NCI-H526 treated with DMSO at 0.1 percent for 48 hours (cell line): ENCODE results near the gene JMJD8.

Experiments used
- DNase-seq: peaks from one replicate; lab custom pipeline; 2025; lab: John Stamatoyannopoulos, UW

JMJD8 gene

DNA sequence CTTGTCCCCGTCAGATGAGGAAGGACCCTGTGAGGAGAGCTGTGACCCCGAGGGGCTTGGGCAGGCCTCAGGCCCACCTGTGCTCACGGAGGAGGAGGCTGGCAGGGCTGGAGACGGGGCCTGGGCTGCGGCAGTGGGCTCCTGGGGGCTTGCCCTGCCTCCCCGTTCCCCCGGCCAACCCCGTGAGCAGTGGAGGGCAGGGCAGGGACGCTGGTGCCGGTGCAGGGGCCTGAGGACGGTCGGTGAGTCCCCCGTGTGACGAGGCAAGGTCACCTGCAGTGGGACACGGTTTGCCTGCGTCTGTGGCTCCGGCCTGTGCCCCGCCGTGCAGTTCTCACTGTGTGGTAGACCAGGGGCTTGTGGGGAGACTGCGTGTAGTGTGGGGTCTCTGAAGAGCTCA is 24.5 kb downstream of the JMJD8 start:
- DNase-seq, result no peak

GRCh38 chr16:658679-659571 is 25.2 kb downstream of the JMJD8 start:
- no peak for DNase-seq

GRCh38 chr16:657487-657886 is 26.6 kb downstream of the JMJD8 start:
- DNase-seq, result no peak

- DNase-seq, result no peak
These were observed 30.1 kb downstream of the JMJD8 start for GRCh38 chr16:654034-654433.

GRCh38 chr16:652454-653305 is 31.5 kb downstream of the JMJD8 start:
- DNase-seq, result no peak

- DNase-seq, result no peak
These were observed 32.3 kb downstream of the JMJD8 start for GRCh38 chr16:651844-652243.

DNA sequence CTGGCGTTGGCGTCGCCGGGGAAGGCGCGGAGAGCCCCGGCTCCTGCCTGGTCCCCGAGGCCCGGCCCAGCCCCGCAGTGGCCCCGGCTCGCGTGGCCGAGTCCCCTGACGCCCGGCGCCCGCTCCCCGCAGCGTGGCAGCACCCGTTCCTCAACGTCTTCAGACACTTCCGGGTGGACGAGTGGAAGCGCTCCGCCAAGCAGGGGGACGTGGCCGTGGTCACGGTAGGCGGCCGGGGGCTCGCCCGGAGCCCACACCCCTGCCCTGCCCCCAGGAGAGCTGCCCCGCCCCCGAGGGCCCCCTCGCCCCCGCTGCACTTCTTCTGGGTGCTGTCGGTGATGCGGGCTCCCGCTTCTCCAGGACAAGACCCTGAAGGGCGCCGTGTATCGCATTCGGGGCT is 34.5 kb downstream of the JMJD8 start:
- DNase-seq, result no peak

- peak; percentile 56 for DNase-seq
These were observed 35.1 kb downstream of the JMJD8 start, which contains the start of gene WDR90 for GRCh38 chr16:648781-649589. Gene WDR90, plus strand, starts transcription at chr16:649365. Its CDS starts 52 bp downstream, at chr16:649417.

- DNase-seq, result peak; percentile 34
These were observed 35.9 kb downstream of the JMJD8 start for GRCh38 chr16:648071-648780.

DNA sequence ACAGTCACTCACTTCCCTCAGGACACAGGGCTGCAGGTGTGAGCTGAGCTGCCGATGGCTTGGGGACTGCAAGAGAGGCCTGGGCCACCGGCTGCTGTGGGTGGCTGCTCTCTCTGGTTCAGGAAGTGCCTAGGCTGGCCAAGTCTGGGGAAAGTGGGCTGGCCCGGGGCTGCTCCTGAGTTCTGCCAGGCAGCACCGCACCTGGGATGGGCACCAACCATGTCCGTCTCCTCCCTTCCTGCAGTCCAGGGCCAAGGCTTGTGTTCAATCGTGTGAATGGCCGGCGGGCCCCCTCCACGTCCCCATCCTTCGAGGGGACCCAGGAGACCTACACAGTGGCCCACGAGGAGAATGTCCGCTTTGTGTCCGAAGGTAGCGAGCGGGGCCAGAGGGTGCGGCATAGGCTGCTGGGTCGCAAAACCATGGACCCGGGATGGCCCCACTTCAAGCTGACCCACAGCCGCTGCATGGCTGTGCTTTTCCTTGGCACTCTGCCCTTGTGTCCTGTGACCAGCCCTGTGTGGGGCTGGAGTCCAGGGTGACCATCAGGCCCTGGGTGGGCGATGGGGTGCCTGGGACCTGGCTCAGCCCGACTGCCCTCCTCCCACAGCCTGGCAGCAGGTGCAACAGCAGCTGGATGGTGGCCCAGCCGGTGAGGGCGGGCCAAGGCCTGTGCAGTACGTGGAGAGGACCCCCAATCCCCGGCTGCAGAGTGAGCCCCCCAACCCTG is 36.8 kb downstream of the JMJD8 start:
- DNase-seq, result no peak

DNA sequence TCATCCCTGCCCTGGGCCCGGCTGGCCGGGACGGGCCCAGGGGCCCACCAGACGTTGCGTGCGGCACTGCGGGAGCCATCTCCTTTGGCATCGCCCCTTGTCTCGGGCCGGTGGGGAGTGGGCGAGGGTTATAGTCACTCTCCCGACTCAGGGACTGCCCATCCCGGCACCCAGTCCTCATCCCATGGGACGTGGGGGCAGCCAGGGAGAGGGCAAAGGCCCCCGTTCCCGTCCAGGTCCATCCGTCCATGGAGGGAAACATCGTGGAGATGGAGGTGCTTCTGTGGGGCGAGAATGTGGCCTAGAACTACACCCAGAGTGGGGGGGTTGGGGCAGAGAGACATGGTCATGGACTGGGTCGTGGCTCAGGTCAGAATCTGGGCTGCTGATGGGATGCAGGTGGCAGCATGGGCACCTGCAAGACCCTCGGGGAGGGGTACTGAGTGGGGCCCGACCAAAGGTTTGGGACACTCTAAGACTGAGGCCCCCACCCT is 37.4 kb downstream of the JMJD8 start:
- no peak for DNase-seq

DNA sequence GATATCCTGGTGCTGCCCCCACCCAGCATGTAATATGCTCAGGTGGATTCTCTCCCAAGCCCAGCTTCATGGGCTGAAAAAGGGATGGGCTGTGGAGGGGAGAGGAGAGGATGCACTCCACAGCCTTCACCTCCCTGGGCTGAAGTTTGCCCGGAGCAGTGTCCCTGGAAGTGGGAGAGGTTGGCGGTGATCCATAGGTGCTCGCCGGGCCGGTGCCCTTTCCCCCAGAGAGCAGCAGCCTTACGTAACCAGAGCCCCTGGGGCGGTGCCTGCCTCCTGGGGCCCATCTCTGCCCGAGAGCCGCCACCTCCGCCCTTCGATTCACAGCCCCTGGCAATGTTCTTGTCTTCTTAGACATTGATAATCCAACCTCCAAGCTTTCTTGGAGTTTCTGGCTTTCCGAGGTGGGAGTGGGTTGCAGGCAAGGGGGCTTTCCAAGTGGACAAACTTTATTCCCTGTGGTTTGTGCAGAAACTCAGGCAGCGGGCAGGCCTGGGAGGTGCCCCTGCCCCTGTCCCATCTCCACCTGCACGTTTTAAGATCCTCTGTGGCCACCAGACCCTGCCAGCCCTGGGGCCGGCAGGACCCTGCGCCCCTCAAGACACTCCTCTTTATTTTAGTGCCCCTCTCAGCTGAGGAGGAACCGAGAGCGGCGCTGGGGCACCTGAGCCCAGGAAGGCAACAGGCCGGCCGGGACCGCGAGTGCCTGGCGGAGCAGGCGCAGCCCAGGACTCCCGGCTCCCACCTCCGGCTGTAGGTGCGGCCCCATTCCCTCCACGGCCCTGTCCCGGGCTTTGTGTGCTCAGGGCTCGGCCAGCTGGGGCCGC is 38.1 kb downstream of the JMJD8 start:
- DNase-seq, result no peak

DNA sequence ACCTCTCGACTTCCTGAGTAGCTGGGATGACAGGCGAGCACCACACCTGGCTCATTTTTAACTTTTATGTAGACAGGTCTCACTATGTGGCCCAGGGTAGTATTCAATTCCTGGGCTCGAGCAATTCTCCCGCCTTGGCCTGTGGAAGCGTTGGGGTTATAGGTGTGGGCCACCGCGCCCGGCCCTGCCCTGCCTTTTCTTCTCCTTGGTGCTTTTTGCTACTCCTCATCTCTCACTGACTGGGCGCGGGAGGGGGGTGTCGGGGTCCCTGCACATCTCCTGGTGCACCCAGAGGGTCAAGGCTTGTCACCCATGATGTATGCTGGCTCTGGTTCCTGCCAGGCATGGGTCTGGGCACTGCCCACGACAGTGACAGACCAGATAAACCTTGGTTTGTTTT is 39.6 kb downstream of the JMJD8 start:
- no peak for DNase-seq

DNA sequence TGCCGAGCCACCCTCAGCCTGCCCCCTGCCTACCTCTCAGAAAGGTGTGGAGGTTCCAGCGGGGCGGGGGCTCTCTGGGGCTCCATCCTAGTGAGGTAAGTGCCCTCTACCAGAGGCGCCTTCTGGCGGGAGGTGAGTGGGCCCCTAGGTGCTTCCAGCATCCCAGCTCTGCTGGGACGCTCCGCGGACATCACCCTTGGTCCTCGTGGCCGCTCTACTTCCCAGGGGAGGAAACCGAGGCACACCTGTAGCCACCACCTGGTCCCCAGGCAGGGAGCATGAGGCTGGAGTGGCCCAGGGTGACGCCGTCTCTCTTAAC is 41.1 kb downstream of the JMJD8 start:
- no peak for DNase-seq

DNA sequence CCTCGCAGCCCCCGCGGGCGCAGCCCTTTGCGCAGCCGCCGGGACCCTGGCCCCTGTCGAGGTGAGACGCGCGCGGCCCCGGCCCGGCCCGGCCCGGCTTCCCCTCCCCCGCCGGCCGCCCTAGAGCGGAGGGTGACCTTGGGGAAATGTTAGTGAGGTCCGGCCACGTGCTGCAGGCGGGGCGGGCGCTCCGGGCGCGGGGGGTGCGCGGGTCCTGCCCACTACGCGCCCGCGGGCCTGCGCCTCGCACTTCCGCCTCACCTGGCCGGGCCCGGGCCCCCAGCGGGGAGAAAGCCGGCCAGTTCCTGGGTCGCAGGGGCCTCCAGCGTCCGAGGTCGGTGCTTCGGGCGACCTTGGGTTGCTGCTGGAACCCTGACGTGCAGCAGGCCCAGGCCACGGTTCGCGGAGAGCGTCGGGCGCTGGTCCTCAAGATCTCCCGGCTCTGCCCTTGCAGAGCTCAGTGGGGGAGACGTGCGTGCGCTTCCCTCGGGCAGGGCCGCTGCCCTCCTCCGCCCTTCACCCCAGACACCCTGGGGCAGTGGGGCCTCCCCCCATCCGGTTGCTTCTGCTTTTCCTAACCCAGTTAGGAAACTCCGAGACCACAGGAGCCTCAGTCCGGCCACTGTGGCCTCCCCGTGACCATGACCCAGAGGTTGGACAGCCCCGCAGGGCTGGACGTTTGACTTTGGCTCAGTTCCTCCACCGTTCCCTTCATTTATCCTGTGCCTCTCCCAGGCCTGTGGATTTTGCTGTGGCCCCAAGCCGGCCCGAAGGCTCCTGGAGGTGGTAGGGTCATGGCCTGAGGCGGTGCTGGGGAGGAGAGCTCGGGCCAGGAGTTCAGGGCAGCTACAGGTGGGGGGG is 41.7 kb downstream of the JMJD8 start:
- DNase-seq, result no peak

DNA sequence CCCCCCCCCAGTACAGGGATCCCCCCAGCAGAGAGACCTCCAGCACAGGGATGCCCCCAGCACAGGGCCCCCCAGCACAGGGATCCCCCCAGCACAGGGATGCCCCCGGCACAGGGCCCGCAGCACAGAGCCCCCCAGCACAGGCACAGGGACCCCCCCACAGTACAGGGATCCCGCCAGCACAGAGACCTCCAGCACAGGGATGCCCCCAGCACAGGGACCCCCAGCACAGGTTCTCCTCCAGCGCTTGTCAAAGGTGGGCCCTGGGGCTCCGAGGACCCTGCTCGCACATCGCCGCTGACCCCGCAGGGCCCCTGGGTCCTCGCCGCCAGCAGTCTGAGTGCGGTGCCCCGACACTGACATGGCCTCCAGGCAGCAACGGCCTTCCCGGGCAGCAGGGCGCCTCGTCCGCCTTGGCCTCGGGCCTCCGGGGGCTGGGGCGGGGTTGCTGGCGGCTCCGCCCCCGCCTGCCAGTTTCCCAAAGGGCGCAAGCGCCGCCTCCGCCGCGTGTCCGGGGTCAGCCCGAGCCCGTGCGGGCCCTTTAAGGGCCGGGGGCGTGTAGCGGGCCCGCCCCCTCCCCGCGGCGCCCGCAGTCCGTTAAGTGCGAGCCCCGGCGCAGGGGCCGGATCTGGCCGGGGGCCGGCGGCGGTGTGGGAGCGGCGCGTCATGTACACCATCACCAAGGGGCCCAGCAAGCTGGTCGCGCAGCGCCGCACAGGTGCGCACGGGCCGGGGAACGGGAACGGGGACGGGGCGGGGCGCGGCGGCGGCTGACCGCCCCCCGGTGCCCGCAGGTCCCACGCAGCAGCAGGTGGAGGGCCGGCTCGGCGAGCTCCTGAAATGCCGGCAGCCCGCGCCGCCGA is 42.6 kb downstream of the JMJD8 start, which contains the start of gene MCRIP2:
Gene MCRIP2 (plus strand): TSS at position 503 of the 863 bp plus-strand sequence. CDS start 164 bp downstream, at position 667.
- peak; percentile 46 for DNase-seq

- no peak for DNase-seq
These were observed 43.5 kb downstream of the JMJD8 start for GRCh38 chr16:640614-641013.

GRCh38 chr16:638836-639235 is 45.3 kb downstream of the JMJD8 start:
- no peak for DNase-seq
